H1 (cell line): ENCODE measurements around the gene CAMSAP1. TPM values are rescaled to one million over a fixed set of nuclear protein-coding genes. Genes with fewer than 3 reads are reported as not detected.

Experiments used
- BACH1 ChIP-seq: IDR thresholded peaks from 2 replicates; pipeline ENCODE4 v1.6.1; 2012; ENCODE audit warnings: low read length, improper control_type of control experiment
- GTF2F1 ChIP-seq: IDR thresholded peaks from 2 replicates; pipeline ENCODE4 v1.6.1; 2012; ENCODE audit warnings: low read depth, low read length, improper control_type of control experiment, borderline replicate concordance
- KDM4A ChIP-seq: IDR thresholded peaks from one replicate; pipeline ENCODE4 v1.7.1; 2012; ENCODE audit warnings: low read depth, mild to moderate bottlenecking, moderate library complexity, low read length, inconsistent platforms; ENCODE audit not compliant: severe bottlenecking
- NANOG ChIP-seq: IDR thresholded peaks from 2 replicates; pipeline ENCODE4 v1.6.1; 2011; ENCODE audit warnings: low read length, low read depth, mild to moderate bottlenecking, inconsistent platforms; ENCODE audit not compliant: insufficient read depth, poor library complexity, severe bottlenecking
- SIN3A ChIP-seq, 2 experiments: IDR thresholded peaks in 1 of 2; conservative IDR thresholded peaks in 1 of 2; 2 replicates each; pipeline ENCODE4 v1.6.1; 2011 to 2012; ENCODE audit warnings: low read length in 2 of 2, improper control_type of control experiment in 1 of 2, low read depth in 1 of 2, mild to moderate bottlenecking in 1 of 2
- SIX5 ChIP-seq: IDR thresholded peaks from 2 replicates; pipeline ENCODE4 v1.6.1; 2011; ENCODE audit warnings: mild to moderate bottlenecking, low read depth, low read length
- SP1 ChIP-seq: IDR thresholded peaks from 2 replicates; pipeline ENCODE4 v1.6.1; 2011; ENCODE audit warnings: low read depth, low read length
- TAF7 ChIP-seq: optimal IDR thresholded peaks from 2 replicates; pipeline ENCODE3; 2011; ENCODE audit warnings: low read depth, mild to moderate bottlenecking, inconsistent platforms, low read length, moderate library complexity, borderline replicate concordance
- polyA plus RNA-seq, 7 experiments: library from polyadenylated mRNA; depleted of rRNA in 3 of 7; stranded (reverse) in 5 of 7; unstranded in 2 of 7; fragments of >200 nt in 5 of 7; fragments of 200-250 nt in 2 of 7; gene quantifications; 1 replicate in 5 of 7; 2 replicates in 1 of 7; 4 replicates in 1 of 7; pipeline versions ENCODE4 v1.2.1 to v1.2.3, GENCODE V29; 2011 to 2013; ENCODE audit warnings: missing spikeins in 2 of 7, mixed read lengths in 2 of 7
- total RNA-seq: library from RNA; stranded (reverse); fragmentation: NEBNext Ultra II Directional; extraction: Animal tissue kit (Norgen Biotek cat#: 25700); gene quantifications from 2 replicates; pipeline ENCODE4 v1.2.1, GENCODE V29; 2021

CAMSAP1 gene
- total and polyA plus RNA-seq, 2 of the 8 experiments (the other 6 are each of a cell fraction or from before 2014, with no cell fraction given): 13.4 to 44.0 TPM

GRCh38 chr9:135909371-135909770 lies 2.0 kb upstream of the CAMSAP1 start (continued):
- TF ChIP-seq TAF7: no peak
- no peak for TF ChIP-seq BACH1
- TF ChIP-seq SIN3A (conservative IDR thresholded peaks at IDR 0.05 in 1 of 2, IDR thresholded peaks at IDR 0.05 in 1 of 2; ENCODE audit: low read depth in 1 of 2, low read length in 2 of 2): no peak
- TF ChIP-seq NANOG: no peak
- no peak for TF ChIP-seq KDM4A
- TF ChIP-seq SP1: no peak
- TF ChIP-seq SIX5: no peak
- no peak for TF ChIP-seq GTF2F1
